CD4-positive, alpha-beta T cell treated with Interleukin-15 for 4 hours (primary cell): Measurements from ENCODE around the gene BANP.
"Not testable (repeated sequence)": the region's sequence is repeated elsewhere in the genome, so short reads cannot be mapped to it uniquely, and the experiment has no call there.

Experiments
- DNase-seq: peaks from one replicate; pipeline ENCODE4 v3.0.0-alpha.2; 2020; ENCODE audit warnings: low spot score

Gene BANP

GRCh38 chr16:88103011-88103410 is 151.8 kb downstream of the BANP start:
- no peak for DNase-seq

DNA sequence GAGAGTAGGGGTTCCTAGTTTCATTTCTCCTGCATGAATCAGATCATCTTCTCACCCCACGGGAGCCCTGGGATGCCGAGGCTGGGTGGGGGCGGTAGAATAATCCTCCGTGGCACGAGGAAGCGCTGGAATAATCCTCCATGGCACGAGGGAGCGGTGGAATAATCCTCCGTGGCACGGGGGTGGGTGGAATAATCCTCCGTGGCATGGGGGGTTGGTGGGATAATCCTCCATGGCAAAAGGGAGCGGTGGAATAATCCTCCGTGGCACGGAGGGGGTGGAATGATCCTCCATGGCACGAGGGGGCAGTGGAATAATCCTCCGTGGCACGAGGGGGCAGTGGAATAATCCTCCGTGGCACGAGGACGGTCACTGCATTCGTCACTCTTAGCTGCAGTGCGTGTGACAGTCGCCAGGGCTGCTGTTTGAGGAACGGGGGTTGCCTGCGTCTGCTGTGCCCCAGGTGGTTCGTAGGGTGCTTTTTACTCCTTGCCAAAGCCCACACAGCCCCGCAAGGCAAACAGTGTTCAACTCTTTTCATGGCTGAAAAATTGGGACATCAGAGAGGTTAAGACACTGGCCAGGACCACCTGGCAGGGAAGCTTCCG is 152.5 kb downstream of the BANP start:
- no peak for DNase-seq

GRCh38 chr16:88104363-88104762 is 153.1 kb downstream of the BANP start:
- DNase-seq = not testable (repeated sequence)

- DNase-seq = not testable (repeated sequence)
Measured at GRCh38 chr16:88105574-88106140, 154.4 kb downstream of the BANP start.

- DNase-seq = not testable (repeated sequence)
Measured at GRCh38 chr16:88106566-88106965, 155.3 kb downstream of the BANP start.

- DNase-seq = no peak
Measured at GRCh38 chr16:88108762-88109161, 157.5 kb downstream of the BANP start.

GRCh38 chr16:88109726-88110621 is 158.7 kb downstream of the BANP start:
- not testable (repeated sequence) for DNase-seq

DNA sequence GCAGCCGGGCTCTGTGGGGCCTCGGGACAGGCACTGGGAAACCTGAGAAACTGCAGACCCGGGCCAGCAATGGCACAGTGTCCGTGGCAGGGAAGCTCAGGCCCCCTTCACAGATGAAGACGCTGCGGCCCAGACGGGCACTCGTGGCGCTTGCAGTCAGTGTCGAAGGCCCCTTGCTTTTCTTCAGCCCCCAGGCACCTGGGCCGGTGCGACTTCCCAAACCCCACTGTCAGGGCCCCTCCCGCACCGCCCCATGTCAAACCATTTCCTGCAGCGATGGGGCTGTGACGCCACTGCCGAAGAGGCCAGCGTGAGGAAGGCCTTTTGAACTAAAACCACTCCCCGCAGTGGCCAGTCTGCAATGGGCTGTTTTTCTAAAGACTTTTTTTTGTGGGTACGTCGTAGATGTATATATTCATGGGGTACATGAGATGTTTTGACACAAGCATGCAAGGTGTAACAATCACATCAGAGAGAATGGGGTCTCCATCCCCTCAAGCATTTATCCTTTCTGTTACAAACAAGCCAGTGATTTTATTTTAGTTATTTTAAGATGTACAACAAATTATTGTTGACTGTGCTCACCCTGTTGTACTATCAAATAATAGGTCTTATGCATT is 159.8 kb downstream of the BANP start:
- not testable (repeated sequence) for DNase-seq

DNA sequence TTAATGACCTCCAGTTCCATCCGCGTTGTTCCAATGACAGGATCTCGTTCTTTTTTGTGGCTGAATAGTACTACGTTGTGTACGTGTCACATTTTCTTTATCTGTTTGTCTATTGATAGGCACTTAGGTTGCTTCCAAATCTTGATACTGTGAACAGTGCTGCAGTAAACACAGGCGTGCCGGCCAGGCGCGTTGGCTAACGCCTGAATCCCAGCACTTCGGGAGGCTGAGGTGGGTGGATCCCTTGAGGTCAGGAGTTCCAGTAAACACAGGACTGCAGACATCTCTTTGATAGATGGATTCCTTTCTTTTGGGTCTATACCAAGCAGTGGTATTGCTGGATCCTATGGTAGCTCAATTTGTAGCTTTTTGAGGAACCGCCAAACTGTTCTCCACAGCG is 160.7 kb downstream of the BANP start:
- DNase-seq = not testable (repeated sequence)

- no peak for DNase-seq
Measured at GRCh38 chr16:88113545-88114045, 162.4 kb downstream of the BANP start.

DNA sequence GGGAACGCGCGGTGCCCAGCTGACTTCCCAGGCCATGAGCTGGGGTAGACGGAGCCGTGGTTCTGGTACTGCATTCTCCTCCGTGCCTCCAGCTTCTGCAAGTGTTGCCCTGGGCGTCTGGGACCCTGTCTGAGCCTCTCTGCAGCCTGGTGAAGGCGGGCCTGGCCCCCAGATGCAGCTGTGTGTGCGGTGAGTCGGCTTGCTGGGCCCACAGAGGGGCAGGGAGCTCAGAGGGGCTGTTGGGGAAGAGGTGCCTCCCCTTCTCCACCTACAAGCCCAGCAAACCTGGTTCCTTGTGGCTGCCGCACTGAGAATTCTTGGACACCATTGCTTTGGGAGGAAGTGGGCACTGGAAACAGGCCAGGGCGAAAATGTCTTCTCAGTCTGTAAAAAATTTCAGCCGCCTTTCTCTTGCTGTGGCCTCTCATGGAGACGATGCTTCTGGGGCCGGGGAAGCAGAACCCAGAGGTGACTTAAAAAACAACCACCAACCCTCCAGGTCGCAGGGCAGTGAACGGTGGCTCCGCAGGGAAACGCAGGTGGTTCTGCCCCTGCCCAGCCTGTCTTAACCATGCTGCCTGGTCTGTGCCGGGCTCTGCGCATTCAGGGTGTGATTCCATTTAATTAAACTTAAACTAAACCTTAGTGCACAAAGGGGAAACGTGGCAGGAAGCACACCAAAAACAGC is 163.5 kb downstream of the BANP start:
- not testable (repeated sequence) for DNase-seq

GRCh38 chr16:88116121-88116520 is 164.9 kb downstream of the BANP start:
- DNase-seq = no peak

DNA sequence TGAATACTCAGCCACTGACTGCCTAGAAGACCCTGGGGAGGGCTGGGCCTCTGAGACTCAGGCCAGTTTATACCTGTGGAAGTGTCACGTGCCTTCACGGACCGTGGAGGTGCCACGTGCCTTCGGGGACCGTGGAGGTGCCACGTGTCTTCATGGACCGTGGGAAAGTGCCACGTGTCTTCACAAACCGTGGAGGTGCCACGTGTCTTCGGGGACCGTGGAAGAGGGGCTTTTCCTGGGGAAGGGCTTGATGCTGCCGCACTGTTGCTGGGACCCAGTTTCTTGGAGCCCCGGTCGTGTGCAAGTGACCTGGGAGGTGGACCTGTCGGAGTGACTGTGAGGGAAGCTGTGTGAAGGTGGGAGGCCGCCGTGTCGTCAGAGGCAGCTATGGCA is 166.2 kb downstream of the BANP start:
- no peak for DNase-seq

DNA sequence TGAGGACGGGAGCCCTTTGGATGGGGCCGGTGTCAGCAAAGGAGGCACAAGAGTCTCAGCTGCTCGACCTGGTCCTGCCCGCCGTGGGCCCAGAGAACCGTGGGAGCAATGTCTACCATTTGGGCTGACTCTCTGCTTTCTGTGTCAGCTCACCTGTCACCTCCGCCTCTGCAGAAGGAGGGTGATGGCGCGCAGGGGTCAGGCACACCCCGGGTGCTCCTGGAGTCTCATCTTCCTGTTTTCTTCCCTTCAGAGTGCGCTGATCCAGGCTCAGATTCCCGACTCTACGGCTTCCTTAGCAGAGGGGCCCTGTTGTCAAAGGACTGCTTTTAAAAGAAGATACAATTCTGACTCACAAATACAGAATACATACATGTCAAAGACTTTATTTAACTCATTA is 167.1 kb downstream of the BANP start:
- DNase-seq = no peak

DNA sequence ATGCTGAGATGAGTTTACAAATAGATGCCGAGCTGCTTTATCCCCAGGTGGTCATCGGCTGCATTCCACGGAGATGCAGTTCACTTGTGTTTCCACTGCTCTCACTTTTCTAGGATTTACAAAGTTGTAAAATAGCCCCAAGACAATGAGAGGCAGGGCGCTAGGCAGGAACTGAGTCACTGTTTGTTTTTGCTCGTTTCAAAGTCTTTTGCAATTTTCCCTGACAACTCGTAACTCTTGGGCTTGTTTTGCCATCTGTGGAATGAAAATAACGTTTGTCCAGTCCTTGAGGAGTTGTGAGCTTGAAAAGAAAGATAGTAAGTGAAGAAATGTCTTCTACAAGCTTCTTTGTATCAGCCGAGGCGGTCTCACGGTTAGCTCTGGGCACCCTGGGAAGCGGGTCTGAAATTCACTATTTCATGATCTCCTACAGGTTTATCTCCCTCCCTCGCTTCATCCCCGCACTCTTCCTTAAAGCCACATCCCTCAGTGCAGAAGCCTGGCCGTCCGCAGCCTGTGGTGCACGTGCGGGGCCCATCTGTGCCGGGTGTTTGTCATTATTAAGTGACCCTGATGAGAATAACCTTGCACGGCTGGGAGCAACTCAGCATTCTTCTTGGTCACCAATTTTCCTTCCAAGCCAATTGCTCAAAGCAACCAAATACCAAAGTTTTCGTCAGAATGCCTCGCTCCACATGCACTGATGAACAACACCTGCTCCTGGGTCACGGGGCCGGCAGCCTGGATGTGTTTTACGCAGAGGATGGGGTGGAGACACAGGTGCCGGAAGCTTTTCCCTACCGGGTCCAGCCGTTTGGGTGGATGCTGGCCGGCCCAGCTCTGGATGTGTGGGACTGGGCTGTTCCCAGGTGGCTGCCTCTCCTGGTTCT is 167.9 kb downstream of the BANP start:
- not testable (repeated sequence) for DNase-seq

DNA sequence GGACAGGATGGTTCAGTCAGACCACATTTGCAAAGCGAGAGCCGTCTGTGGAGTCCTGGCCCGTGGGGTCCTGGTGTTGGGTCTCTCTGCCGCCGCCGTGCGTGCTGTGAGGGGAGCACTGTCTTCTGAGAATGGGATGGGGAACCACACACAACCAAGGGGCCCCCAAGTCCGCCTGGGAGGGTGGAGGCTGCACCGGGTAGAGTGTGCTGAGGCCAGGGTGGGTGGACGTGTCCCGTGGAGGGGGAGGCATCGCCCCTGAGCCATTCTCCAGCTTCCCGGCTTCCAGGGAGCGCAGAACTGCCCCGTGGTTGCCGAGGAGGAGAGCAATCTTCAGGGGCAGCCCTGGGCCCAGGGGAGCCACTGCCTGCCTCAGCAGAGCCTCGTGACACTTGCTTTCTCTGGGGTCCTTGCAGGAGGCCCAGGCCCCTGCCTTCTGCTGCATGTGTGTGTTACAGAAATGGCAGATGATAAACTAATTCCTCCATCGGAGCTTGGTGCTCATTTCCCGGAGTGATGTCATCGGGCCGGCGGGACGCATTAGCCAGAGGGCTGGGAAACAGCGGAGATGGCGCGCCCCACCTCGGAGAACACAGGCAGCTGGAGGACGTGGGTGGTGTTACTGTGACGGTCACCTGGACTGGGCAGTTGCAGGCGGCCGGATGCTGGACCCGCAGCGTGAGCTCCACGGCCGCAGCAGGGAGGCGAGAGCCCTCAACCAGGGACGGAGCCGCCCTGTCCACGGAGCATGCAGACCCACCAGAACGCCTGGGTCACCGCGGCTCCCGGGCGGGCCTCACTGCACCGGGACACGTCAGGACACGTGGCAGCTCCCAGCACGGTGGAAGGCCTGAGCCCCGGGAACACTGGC is 168.9 kb downstream of the BANP start:
- DNase-seq = not testable (repeated sequence)

- DNase-seq = no peak
Measured at GRCh38 chr16:88120812-88121211, 169.6 kb downstream of the BANP start.

- not testable (repeated sequence) for DNase-seq
Measured at GRCh38 chr16:88121391-88121790, 170.2 kb downstream of the BANP start.

GRCh38 chr16:88121886-88122580 is 170.8 kb downstream of the BANP start:
- no peak for DNase-seq
